Activated naive CD8-positive, alpha-beta T cell treated with anti-CD3 and anti-CD28 coated beads for 36 hours (primary cell): Measurements from ENCODE around the gene CTNNA3. TPM values are rescaled to one million over a fixed set of nuclear protein-coding genes. Genes with fewer than 3 reads are reported as not detected.

Experiments
- DNase-seq: peaks from one replicate; pipeline ENCODE4 v3.0.0; 2021
- H3K27ac Mint-ChIP-seq: one replicate; pipeline ENCODE4 v1.8.0; 2022; ENCODE audit warnings: mild to moderate bottlenecking, moderate library complexity, mixed read lengths
- H3K27me3 Mint-ChIP-seq: one replicate; pipeline ENCODE4 v1.8.0; 2022; ENCODE audit warnings: mild to moderate bottlenecking, mixed read lengths
- H3K36me3 Mint-ChIP-seq: one replicate; pipeline ENCODE4 v1.8.0; 2021; ENCODE audit warnings: mild to moderate bottlenecking, mixed read lengths
- H3K4me1 Mint-ChIP-seq: one replicate; pipeline ENCODE4 v1.8.0; 2021; ENCODE audit warnings: mixed read lengths
- H3K4me3 Mint-ChIP-seq: one replicate; pipeline ENCODE4 v1.8.0; 2022; ENCODE audit warnings: mild to moderate bottlenecking, moderate library complexity, mixed read lengths
- H3K9me3 Mint-ChIP-seq: one replicate; pipeline ENCODE4 v1.8.0; 2022; ENCODE audit warnings: mixed read lengths
- total RNA-seq, 2 experiments: library from RNA; stranded (reverse); gene quantifications; one replicate each; pipeline ENCODE4 v1.2.3, GENCODE V29; 2021

CTNNA3 gene
- total RNA-seq, 2 experiments from 2014 or later, result not detected

DNA sequence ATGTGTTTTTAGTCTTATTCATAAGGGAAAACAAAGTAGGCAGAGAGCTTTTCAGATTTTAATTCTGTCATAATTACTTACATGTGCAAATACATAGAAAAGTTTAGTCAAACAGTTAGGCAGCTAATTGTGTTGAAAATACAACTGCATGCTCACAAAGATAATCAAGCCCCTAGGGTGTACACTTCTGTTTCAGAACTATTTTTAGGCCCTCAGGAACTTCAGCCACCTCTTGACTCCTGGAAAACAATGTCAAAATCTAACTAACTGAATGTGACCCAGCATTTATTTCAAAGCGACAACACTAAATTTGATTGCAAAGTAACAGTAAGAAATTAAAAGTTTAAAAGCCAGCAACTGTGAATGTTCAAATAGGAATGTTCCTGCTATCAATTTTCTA lies 1369.1 kb downstream of the CTNNA3 start:
- Mint-ChIP-seq H3K4me3 (no peak overlapping the region), H3K27ac (no peak overlapping the region), H3K36me3 (no peaks in the 10 kb centered on the region), H3K27me3 (no peaks in the 10 kb centered on the region), H3K4me1 (no peaks in the 10 kb centered on the region), H3K9me3 (no peaks in the 10 kb centered on the region)
- no peak for DNase-seq

DNA sequence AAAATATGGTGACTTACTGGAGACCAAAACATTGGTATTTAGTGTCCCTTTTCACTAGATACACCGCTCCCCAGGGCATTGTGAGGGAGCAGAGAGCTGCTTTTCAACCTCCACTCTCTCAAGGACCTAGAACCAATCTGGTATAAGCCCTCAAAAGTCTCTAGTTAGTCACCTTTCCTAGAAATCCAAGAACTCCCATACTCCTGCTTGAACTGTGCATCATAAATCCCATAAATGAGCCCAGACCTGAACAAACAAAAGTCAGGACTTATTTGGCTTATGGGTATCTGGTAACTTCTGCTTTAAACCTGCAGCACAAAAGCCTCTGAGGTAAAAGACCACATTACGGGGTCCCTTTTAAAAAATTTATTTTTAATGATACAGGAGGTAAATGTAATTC lies 1373.2 kb downstream of the CTNNA3 start:
- no peaks in the 10 kb centered on the region for H3K4me1 Mint-ChIP-seq
- H3K9me3 Mint-ChIP-seq, result no peaks in the 10 kb centered on the region
- H3K27me3 Mint-ChIP-seq, result no peaks in the 10 kb centered on the region
- H3K36me3 Mint-ChIP-seq, result no peaks in the 10 kb centered on the region
- no peak overlapping the region for H3K4me3 Mint-ChIP-seq
- no peak for DNase-seq
- H3K27ac Mint-ChIP-seq, result no peak overlapping the region

DNA sequence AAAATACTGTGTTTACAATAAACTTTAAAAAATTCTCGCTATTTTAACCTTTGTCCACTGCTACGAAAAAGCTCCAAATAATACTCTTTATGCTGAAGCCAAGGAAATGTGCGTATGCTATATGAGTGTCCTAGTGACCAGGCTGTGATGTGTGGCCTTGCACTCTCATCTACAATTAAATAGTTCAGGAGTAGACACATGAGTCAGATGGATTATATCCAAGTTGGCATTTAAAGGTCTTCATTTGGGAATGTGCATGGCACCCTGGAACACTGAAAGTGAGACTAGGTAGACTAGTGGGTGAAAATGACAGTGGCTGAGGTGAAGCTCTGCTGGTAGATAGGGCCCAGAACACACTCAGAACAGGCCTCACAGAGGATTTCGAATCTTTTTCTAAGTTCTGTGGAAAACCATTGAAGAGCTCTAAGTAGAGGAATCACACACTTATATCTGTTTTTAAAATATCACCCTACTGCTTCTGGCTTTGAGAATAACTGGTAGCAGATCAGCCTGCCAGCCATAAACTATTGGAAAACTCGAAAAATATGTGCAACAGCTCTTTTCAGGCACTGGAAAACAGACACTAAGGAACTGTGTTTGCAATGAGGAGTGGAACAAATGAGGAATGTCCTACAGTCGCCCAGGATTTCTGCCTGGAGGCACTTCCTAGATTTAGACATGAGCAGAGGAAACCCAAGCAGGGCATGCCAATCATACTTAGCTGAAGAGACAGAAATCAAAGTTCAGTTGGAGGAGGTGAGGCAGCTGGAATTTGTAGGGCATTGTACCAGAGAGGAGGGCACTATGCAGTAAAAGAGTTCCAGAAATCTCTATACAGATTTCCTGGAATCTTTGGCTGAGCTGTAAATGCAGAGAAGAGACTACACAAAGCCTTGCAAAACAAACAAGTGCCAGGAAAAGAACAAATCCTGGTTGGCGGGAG lies 1374.0 kb downstream of the CTNNA3 start:
- Mint-ChIP-seq H3K4me3 (no peak overlapping the region), H3K9me3 (no peaks in the 10 kb centered on the region), H3K36me3 (no peaks in the 10 kb centered on the region), H3K27me3 (no peaks in the 10 kb centered on the region), H3K27ac (no peak overlapping the region), H3K4me1 (no peaks in the 10 kb centered on the region)
- no peak for DNase-seq

DNA sequence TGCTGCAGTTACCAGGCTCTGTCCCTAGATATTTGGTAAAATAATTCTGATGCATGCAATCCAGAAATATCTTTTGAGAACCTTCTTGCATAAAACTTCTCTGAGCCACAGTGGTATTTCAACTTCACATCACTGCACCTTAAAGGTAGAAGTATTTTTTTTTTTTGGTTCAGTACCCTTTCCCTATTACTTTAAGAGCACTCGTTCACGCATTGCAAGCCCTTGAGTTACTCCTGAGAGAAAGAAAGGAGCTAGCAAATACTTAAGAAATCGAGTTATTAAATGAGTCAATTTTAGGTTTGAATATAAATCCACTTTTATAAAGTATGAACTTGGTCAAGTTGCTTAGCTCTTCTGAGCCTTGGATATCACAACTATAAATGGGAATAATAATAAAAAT lies 1377.2 kb downstream of the CTNNA3 start:
- H3K27me3 Mint-ChIP-seq, result no peaks in the 10 kb centered on the region
- H3K27ac Mint-ChIP-seq, result no peak overlapping the region
- no peaks in the 10 kb centered on the region for H3K9me3 Mint-ChIP-seq
- no peak overlapping the region for H3K4me3 Mint-ChIP-seq
- no peaks in the 10 kb centered on the region for H3K36me3 Mint-ChIP-seq
- no peaks in the 10 kb centered on the region for H3K4me1 Mint-ChIP-seq
- DNase-seq, result no peak

DNA sequence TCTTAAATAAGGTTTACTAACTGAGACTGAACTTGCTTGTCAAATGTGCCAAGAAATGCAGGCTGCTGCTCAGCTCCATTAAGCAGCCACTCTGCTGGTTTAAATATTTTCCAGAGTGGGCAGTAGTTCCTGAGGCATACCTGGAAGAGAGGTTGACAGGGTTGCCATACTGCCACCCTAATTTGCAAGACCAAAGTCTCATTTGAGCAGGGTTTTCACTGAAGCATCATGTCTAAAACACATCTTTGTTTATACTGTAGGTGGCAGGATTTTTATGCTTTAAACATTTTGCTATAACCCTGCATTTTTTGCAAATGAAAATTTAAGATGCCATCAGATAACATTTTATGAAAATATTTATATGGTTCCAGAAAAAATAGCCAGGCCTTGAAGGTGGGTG lies 1388.2 kb downstream of the CTNNA3 start:
- no peak overlapping the region for H3K4me3 Mint-ChIP-seq
- no peak for DNase-seq
- no peaks in the 10 kb centered on the region for H3K9me3 Mint-ChIP-seq
- H3K27me3 Mint-ChIP-seq, result no peaks in the 10 kb centered on the region
- no peaks in the 10 kb centered on the region for H3K4me1 Mint-ChIP-seq
- H3K36me3 Mint-ChIP-seq, result no peaks in the 10 kb centered on the region
- H3K27ac Mint-ChIP-seq, result no peak overlapping the region

DNA sequence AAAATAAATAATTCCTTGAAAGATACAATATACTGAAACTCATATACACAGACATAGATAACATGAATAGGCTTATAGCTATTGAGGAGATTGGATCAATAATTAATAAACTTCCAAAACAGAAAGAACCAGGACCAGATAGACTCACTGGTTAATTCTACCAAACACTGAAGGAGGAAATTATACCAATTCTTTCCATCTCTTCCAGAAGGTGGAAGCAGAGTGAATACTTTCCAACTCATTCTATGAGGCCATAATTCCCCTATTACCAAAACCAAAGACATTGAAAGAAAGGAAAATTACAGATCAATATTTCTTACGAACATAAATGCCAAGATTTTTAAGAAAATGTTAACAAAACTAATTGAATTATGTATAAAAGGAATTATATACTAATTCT lies 1394.9 kb downstream of the CTNNA3 start:
- Mint-ChIP-seq H3K4me3 (no peak overlapping the region), H3K4me1 (no peaks in the 10 kb centered on the region), H3K9me3 (no peaks in the 10 kb centered on the region), H3K36me3 (no peaks in the 10 kb centered on the region), H3K27me3 (no peaks in the 10 kb centered on the region), H3K27ac (no peak overlapping the region)
- no peak for DNase-seq

DNA sequence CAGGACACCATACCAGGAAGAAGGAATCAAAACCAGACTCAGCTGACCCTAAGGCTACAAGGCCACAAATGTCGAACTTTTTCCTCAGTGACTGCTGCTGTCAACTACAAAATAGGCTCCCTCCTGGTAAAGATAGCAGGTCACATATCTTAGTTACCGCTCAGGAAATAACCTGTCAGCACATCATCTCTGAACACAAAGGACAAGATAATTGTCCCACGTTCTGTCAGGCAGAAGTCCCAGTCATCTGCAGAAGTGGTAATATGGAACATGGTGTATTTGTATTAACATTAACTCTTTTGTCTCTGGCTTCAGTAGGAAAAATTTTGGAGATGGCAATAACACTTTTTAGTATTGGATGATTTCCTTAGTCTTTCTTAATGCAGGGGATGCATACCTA lies 1400.4 kb downstream of the CTNNA3 start:
- H3K36me3 Mint-ChIP-seq, result no peaks in the 10 kb centered on the region
- no peaks in the 10 kb centered on the region for H3K4me1 Mint-ChIP-seq
- H3K27ac Mint-ChIP-seq, result no peak overlapping the region
- H3K4me3 Mint-ChIP-seq, result no peak overlapping the region
- DNase-seq, result no peak
- H3K27me3 Mint-ChIP-seq, result no peaks in the 10 kb centered on the region
- peaks cover 1% of the 10 kb centered on the region for H3K9me3 Mint-ChIP-seq

DNA sequence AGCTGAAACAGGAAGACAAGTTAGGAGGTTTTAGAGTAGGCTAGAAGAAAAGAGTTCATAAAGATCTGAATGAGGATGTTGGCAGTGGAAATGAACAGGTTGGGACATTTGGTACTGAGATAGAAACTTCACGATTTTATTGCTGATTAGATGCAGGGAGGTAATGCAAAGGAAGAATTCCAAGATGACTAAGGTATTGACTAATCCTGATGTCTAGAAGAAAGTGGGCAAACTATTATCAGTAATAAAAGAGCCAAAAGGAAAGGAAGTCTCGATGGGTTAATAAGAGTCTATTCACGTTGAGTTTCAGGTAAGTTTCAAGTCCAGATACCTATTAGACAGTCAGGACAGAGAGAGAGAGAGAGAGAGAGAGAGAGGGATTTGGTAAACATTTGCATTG lies 1401.5 kb downstream of the CTNNA3 start:
- no peak overlapping the region for H3K27ac Mint-ChIP-seq

DNA sequence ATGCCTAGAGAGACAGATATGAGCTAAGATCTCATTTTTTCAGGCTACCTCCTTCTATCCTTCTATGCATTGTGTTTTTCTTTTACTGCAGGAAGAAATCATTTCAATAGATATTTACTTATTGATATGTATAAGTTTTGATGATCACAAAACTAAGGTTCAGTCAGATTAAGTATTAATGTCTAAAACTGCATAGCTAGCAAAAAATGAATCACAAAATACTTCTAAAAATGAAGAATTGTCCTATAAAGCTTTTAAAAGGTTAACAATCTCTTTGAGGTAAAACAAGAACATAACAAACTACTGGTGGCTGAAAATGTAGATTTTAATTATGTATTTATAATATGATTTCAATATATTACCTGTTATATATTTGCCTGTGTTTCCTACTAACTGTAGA lies 1403.1 kb downstream of the CTNNA3 start:
- H3K9me3 Mint-ChIP-seq, result peaks cover 1% of the 10 kb centered on the region
- no peak overlapping the region for H3K4me3 Mint-ChIP-seq
- H3K27ac Mint-ChIP-seq, result no peak overlapping the region
- H3K4me1 Mint-ChIP-seq, result no peaks in the 10 kb centered on the region
- no peak for DNase-seq
- H3K27me3 Mint-ChIP-seq, result no peaks in the 10 kb centered on the region
- H3K36me3 Mint-ChIP-seq, result no peaks in the 10 kb centered on the region

More for the DNA sequence above, 1401.5 kb downstream of the CTNNA3 start:
- H3K4me1 Mint-ChIP-seq, result no peaks in the 10 kb centered on the region
- no peak overlapping the region for H3K4me3 Mint-ChIP-seq
- peaks cover 1% of the 10 kb centered on the region for H3K9me3 Mint-ChIP-seq
- H3K27me3 Mint-ChIP-seq, result no peaks in the 10 kb centered on the region
- H3K36me3 Mint-ChIP-seq, result no peaks in the 10 kb centered on the region
- DNase-seq, result no peak

DNA sequence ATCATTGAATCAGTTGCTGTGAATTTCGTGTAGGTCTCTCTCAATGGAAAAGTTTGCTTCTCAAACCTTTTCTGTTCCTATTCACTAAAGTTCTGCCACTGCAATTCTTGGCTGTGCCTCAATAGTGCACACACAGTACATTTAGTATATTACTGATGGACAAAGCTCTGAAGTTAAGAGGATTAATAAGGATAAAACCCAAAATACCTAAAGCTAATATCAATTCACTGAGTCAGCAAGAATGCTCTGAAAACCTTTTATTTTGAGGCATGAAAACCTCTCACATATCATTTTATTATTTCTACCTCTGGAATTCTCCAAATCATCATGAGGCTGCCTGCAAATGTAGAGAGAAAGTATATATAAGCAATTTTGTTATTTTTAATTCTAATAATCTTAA lies 1403.5 kb downstream of the CTNNA3 start:
- Mint-ChIP-seq H3K27me3 (no peaks in the 10 kb centered on the region), H3K9me3 (peaks cover 1% of the 10 kb centered on the region), H3K36me3 (no peaks in the 10 kb centered on the region), H3K27ac (no peak overlapping the region), H3K4me1 (no peaks in the 10 kb centered on the region), H3K4me3 (no peak overlapping the region)
- no peak for DNase-seq

DNA sequence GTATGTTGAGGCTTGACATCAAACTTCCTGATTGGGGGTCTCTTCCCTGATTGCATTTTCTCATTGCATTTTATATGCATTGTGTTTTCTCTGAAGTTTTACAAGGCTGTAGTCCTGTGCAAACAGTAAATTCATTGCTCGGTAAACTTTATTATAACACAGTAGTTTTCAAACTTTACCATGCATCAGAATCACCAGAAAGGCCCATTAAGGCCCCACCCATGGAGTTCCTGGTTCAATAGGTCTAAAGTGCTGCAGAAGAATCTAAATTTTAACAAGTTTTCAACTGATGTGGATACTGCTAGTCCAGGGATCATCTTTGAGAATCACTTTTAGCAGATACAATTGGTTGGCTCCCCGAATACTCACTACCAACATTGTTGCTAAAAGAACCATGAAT lies 1404.9 kb downstream of the CTNNA3 start:
- Mint-ChIP-seq H3K9me3 (peaks cover 1% of the 10 kb centered on the region), H3K4me1 (no peaks in the 10 kb centered on the region), H3K36me3 (no peaks in the 10 kb centered on the region), H3K4me3 (no peak overlapping the region), H3K27me3 (no peaks in the 10 kb centered on the region), H3K27ac (no peak overlapping the region)
- no peak for DNase-seq

DNA sequence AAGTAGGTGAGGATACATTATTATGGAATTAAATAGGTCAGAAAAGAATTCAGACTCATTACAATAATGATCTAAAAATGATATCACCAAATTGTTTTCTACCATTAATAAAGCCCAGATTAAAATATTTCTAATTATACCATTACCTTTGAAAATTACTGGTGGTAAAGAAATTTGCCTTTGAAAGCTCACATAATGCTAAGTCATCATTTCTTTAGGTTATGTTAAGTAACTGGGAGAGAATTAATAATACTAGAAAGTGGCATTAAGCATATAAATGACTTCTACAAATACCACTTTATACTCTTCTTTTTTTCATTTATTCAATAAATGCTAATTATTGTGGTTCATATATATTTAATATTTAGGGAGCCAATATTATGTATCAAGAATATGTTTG lies 1411.4 kb downstream of the CTNNA3 start:
- H3K4me3 Mint-ChIP-seq, result no peak overlapping the region

DNA sequence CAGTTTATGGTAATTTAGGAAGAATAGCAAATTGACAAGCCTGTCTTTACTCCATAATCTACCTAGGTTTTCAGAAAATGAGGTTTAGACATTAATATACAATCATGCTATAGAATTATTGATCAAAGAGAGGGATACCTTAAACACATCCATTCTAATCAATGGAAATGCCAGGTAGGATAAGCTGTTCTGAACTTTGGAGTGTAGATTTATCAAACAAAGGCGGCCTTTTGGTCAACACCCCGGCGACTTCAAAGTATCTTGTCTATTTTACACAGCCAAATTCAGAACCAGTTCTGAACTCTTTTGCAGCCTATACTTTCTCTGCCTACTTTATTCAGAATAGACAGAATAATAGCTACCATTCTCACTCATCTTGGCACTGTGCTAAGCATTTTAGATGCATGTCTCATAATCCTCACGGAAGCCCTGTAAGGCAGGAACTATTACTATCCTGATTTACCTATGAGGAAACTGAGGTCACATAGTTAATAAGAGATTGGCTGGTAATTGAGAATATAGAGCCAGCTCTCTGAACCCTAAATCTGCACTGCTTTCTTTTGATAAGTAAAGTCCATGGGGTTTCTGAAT lies 1412.0 kb downstream of the CTNNA3 start:
- Mint-ChIP-seq H3K36me3 (no peaks in the 10 kb centered on the region), H3K27me3 (no peaks in the 10 kb centered on the region), H3K4me1 (no peaks in the 10 kb centered on the region), H3K27ac (no peak overlapping the region), H3K9me3 (no peaks in the 10 kb centered on the region), H3K4me3 (no peak overlapping the region)
- DNase-seq, result no peak

More for the DNA sequence above, 1411.4 kb downstream of the CTNNA3 start:
- H3K27ac Mint-ChIP-seq, result no peak overlapping the region
- H3K27me3 Mint-ChIP-seq, result no peaks in the 10 kb centered on the region
- H3K36me3 Mint-ChIP-seq, result no peaks in the 10 kb centered on the region
- H3K4me1 Mint-ChIP-seq, result no peaks in the 10 kb centered on the region
- DNase-seq, result no peak
- H3K9me3 Mint-ChIP-seq, result no peaks in the 10 kb centered on the region

DNA sequence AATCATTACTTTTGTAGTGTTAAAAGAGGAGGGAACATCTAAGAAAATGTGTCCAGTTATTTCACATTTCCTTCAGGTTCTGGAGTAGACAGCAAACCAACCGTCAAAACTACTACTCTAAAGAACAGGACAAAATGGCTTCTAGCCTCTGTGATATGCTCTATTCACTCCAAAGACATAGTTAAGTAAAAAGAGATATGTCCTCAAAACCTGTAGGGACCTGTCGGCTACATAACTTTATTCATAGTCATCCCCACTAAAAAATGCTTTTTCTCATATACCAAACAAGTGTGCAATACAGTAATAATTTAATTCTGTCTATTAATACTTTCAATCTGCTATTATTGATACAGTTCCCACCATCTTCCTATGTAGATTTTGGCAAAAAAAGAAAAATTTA lies 1412.9 kb downstream of the CTNNA3 start:
- no peak overlapping the region for H3K4me3 Mint-ChIP-seq
- DNase-seq, result no peak
- H3K27ac Mint-ChIP-seq, result no peak overlapping the region
- H3K36me3 Mint-ChIP-seq, result no peaks in the 10 kb centered on the region
- H3K4me1 Mint-ChIP-seq, result no peaks in the 10 kb centered on the region
- H3K9me3 Mint-ChIP-seq, result no peaks in the 10 kb centered on the region
- no peaks in the 10 kb centered on the region for H3K27me3 Mint-ChIP-seq

DNA sequence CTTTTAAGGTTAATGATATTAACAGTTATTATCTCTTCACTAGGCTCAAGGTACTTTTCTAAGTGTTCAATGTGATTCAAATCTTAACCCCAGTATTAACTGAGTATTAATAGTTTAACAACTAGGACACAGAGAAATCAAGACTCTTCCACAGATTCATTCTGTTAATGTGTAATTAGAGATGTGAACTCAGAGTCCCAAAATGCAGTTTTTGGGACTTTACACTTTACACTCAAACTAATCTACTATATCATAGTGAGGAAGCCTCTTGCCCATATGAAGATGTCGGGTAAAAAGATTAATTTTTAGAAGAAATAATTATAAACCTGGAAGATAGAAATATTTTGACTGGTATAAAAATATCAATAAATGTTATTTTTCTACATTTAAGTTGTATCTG lies 1414.7 kb downstream of the CTNNA3 start:
- Mint-ChIP-seq H3K27me3 (no peaks in the 10 kb centered on the region), H3K9me3 (no peaks in the 10 kb centered on the region), H3K36me3 (no peaks in the 10 kb centered on the region), H3K4me3 (no peak overlapping the region), H3K4me1 (no peaks in the 10 kb centered on the region), H3K27ac (no peak overlapping the region)
- DNase-seq, result no peak

DNA sequence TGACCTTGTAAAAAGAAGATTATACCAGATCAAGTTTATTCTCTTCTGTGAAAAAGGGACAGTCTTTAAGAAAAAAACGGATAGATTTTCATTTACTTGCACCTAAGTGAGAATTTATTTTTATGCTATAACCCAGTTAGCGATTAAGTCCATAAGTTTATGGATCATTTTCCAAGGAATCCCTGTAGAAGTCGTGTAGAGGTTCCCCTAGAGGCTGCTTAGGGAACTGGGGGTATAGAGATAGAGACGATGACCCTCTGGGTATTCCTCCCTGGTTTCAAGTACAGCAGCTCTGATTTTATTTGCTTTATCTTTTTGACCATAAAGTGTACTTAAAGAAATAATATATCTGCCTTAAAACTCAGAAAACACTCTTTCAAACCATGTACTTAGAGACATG lies 1418.5 kb downstream of the CTNNA3 start:
- DNase-seq, result no peak
- Mint-ChIP-seq H3K27me3 (no peaks in the 10 kb centered on the region), H3K36me3 (no peaks in the 10 kb centered on the region), H3K9me3 (no peaks in the 10 kb centered on the region), H3K4me1 (no peaks in the 10 kb centered on the region), H3K27ac (no peak overlapping the region), H3K4me3 (no peak overlapping the region)
